HPDE6-E6E7 (cell line): Measurements from ENCODE around the gene SYT9.

Experiments used
- DNase-seq: peaks from one replicate; pipeline ENCODE4 v3.0.0; 2011; ENCODE audit warnings: missing footprints; ENCODE audit errors: extremely low spot score

Gene SYT9

GRCh38 chr11:7341551-7341950, 89.8 kb downstream of the SYT9 start:
- DNase-seq = no peak

GRCh38 chr11:7347611-7348431, 96.1 kb downstream of the SYT9 start:
- no peak for DNase-seq

GRCh38 chr11:7348432-7349304, 97.0 kb downstream of the SYT9 start:
- no peak for DNase-seq

- DNase-seq = no peak
Observed at GRCh38 chr11:7351228-7351627, 99.5 kb downstream of the SYT9 start.

GRCh38 chr11:7353100-7353499, 101.4 kb downstream of the SYT9 start:
- no peak for DNase-seq

- DNase-seq = no peak
Observed at GRCh38 chr11:7364660-7365059, 113.0 kb downstream of the SYT9 start.

GRCh38 chr11:7367803-7368202, 116.1 kb downstream of the SYT9 start:
- DNase-seq = no peak

- no peak for DNase-seq
Observed at GRCh38 chr11:7376386-7376785, 124.7 kb downstream of the SYT9 start.

GRCh38 chr11:7381937-7382336, 130.2 kb downstream of the SYT9 start:
- DNase-seq = no peak

- DNase-seq = no peak
Observed at GRCh38 chr11:7383406-7383805, 131.7 kb downstream of the SYT9 start.

GRCh38 chr11:7384691-7385090, 133.0 kb downstream of the SYT9 start:
- DNase-seq = no peak

GRCh38 chr11:7385532-7385931, 133.8 kb downstream of the SYT9 start:
- no peak for DNase-seq

- DNase-seq = no peak
Observed at GRCh38 chr11:7413961-7414915, 162.5 kb downstream of the SYT9 start.

GRCh38 chr11:7414973-7415817, 163.5 kb downstream of the SYT9 start:
- DNase-seq = no peak

GRCh38 chr11:7416080-7416479, 164.4 kb downstream of the SYT9 start:
- DNase-seq = no peak

GRCh38 chr11:7417328-7417727, 165.6 kb downstream of the SYT9 start:
- DNase-seq = no peak

GRCh38 chr11:7418061-7418460, 166.4 kb downstream of the SYT9 start:
- no peak for DNase-seq

- no peak for DNase-seq
Observed at GRCh38 chr11:7418906-7419305, 167.2 kb downstream of the SYT9 start.

- no peak for DNase-seq
Observed at GRCh38 chr11:7421136-7421535, 169.4 kb downstream of the SYT9 start.

- no peak for DNase-seq
Observed at GRCh38 chr11:7422544-7423331, 171.0 kb downstream of the SYT9 start.
